SK-N-SH (cell line): ENCODE measurements around the gene SPINT4.

ENCODE experiments used
- JUND ChIP-seq: IDR thresholded peaks from 2 replicates; pipeline ENCODE4 v1.4.0; 2012
- TF ChIP-seq, protein P1 (sequence below): fragments of 200-600 bp; sonication (generic); IDR thresholded peaks from 2 replicates; pipeline ENCODE4 v1.6.1; 2017; ENCODE audit warnings: antibody characterized with exemption, mild to moderate bottlenecking, moderate library complexity

DNA sequence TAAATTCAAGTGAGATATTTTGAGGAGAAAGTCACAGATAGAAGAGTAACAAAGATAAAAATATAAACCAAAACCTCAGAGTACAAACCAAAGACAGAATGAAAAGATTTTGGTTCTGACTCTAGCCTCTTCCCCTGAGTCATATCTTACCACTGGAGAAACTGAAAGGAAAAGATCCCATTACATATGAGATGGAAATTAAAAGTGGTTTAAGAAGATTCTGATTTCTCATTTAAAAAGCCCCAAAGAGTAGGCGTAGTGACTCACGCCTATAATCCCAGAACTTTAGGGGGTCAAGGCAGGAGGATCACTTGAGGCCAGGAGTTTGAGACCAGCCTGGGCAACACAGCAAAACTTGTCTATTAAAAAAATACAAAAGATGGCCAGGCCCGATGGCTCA lies 30.6 kb downstream of the SPINT4 start:
- TF ChIP-seq JUND: no peak
- TF ChIP-seq, protein P1, sequence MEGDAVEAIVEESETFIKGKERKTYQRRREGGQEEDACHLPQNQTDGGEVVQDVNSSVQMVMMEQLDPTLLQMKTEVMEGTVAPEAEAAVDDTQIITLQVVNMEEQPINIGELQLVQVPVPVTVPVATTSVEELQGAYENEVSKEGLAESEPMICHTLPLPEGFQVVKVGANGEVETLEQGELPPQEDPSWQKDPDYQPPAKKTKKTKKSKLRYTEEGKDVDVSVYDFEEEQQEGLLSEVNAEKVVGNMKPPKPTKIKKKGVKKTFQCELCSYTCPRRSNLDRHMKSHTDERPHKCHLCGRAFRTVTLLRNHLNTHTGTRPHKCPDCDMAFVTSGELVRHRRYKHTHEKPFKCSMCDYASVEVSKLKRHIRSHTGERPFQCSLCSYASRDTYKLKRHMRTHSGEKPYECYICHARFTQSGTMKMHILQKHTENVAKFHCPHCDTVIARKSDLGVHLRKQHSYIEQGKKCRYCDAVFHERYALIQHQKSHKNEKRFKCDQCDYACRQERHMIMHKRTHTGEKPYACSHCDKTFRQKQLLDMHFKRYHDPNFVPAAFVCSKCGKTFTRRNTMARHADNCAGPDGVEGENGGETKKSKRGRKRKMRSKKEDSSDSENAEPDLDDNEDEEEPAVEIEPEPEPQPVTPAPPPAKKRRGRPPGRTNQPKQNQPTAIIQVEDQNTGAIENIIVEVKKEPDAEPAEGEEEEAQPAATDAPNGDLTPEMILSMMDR: no peak
